GM10248 (cell line): Measurements from ENCODE around the gene TRIM24.

Source experiments
- CTCF ChIA-PET: fragments of 300-600 bp; sonication (Branson Sonifier 250); formaldehyde crosslinking; extraction: SDS; loops from one replicate; lab custom pipeline; 2021; ENCODE audit warnings: antibody characterized with exemption; lab: Yijun Ruan, JAX
- POLR2A ChIA-PET: fragments of 350-650 bp; sonication (Branson Sonifier 250); formaldehyde crosslinking; extraction: SDS; loops from one replicate; lab custom pipeline; 2020; ENCODE audit warnings: antibody characterized with exemption; lab: Yijun Ruan, JAX
- DNase-seq: peaks from one replicate; pipeline ENCODE4 v3.0.0; 2012; ENCODE audit errors: extremely low spot score
- TF ChIP-seq, protein P1 (sequence below): IDR thresholded peaks from 2 replicates; pipeline ENCODE4 v1.5.1; 2012; ENCODE audit warnings: mild to moderate bottlenecking, low read depth; ENCODE audit errors: extremely low read depth, missing control alignments, control extremely low read depth

The TRIM24 gene

DNA sequence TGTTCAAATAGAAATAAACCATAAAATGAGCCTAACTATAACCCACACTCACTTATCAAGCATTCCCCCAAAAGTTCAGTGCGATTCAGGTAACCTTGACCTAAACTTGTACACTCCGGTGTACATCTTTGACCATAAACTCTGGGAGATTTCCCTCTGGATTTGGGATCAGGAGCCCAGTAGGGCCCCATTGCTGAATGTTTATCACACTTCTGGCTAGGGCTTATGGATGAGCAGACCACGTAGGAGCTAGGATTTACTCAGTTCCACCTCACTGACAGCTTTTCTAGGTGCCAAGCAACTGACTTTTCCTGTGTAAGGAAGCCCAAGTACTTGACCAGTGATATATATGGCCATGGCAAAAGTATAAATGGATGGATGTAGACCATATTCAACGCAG is 127.4 kb downstream of the TRIM24 start:
- POLR2A ChIA-PET, result no interaction called here

GRCh38 chr7:138588986-138589385 is 128.9 kb downstream of the TRIM24 start:
- CTCF ChIA-PET, result interaction anchor here (1.6 to 1.9 kb wide), 2 partner anchors 11 to 13 kb away, joined by 5 to 6 read pairs; no protein-coding TSS in a partner anchor
- POLR2A ChIA-PET, result no interaction called here

More for the DNA sequence above, 127.4 kb downstream of the TRIM24 start:
- TF ChIP-seq, protein P1, sequence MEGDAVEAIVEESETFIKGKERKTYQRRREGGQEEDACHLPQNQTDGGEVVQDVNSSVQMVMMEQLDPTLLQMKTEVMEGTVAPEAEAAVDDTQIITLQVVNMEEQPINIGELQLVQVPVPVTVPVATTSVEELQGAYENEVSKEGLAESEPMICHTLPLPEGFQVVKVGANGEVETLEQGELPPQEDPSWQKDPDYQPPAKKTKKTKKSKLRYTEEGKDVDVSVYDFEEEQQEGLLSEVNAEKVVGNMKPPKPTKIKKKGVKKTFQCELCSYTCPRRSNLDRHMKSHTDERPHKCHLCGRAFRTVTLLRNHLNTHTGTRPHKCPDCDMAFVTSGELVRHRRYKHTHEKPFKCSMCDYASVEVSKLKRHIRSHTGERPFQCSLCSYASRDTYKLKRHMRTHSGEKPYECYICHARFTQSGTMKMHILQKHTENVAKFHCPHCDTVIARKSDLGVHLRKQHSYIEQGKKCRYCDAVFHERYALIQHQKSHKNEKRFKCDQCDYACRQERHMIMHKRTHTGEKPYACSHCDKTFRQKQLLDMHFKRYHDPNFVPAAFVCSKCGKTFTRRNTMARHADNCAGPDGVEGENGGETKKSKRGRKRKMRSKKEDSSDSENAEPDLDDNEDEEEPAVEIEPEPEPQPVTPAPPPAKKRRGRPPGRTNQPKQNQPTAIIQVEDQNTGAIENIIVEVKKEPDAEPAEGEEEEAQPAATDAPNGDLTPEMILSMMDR, result no peak
- CTCF ChIA-PET, result no interaction called here
- no peak for DNase-seq

GRCh38 chr7:138590154-138590553 is 130.1 kb downstream of the TRIM24 start:
- TF ChIP-seq, protein P1, result no peak
- CTCF ChIA-PET, result no interaction called here
- no peak for DNase-seq
- POLR2A ChIA-PET, result no interaction called here

More at GRCh38 chr7:138588986-138589385, 128.9 kb downstream of the TRIM24 start:
- TF ChIP-seq, protein P1, result no peak
- DNase-seq, result no peak

GRCh38 chr7:138595454-138595853 is 135.4 kb downstream of the TRIM24 start:
- TF ChIP-seq, protein P1, result no peak
- ChIA-PET POLR2A (no interaction called here), CTCF (no interaction called here)
- no peak for DNase-seq

DNA sequence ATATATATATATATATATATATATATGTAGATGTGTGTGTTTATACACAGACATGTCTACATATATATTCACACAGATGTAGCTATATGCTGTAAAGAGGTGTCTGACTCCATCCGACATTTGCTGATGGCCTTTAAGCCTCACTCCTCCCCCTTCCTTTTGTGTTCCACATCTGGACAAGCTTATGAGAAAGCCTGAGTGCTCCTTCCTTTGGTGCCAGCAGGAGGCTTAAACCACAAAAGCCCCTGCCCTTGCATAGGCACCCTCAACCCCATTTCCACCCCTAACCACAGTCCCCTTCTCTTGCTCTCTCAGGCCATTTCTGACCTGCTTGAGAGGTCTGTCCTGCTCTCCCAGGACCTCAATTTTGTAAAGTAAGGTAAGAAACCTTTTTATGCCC is 142.4 kb downstream of the TRIM24 start:
- ChIA-PET POLR2A (no interaction called here), CTCF (interaction anchor here (1.2 kb wide), 1 partner anchor 14 kb away, joined by 5 read pairs; no protein-coding TSS in a partner anchor)
- TF ChIP-seq, protein P1, result no peak
- no peak for DNase-seq

GRCh38 chr7:138603549-138604318 is 143.7 kb downstream of the TRIM24 start:
- POLR2A ChIA-PET, result no interaction called here
- TF ChIP-seq, protein P1, result no peak
- no peak for DNase-seq
- CTCF ChIA-PET, result interaction anchor here (0.9 kb wide), 1 partner anchor 10 kb away, joined by 3 read pairs; no protein-coding TSS in a partner anchor
